HG03280 (cell line): Measurements from ENCODE around the gene ZNF682.
"Not testable (repeated sequence)": the region's sequence is repeated elsewhere in the genome, so short reads cannot be mapped to it uniquely, and the experiment has no call there.

Source experiments
- ATAC-seq: cut with Tn5 transposase; IDR thresholded peaks from one replicate; pipeline ENCODE4 v1.9.1; 2021; ENCODE audit warnings: mild to moderate bottlenecking, moderate library complexity; ENCODE audit not compliant: unreplicated experiment

Gene ZNF682

DNA sequence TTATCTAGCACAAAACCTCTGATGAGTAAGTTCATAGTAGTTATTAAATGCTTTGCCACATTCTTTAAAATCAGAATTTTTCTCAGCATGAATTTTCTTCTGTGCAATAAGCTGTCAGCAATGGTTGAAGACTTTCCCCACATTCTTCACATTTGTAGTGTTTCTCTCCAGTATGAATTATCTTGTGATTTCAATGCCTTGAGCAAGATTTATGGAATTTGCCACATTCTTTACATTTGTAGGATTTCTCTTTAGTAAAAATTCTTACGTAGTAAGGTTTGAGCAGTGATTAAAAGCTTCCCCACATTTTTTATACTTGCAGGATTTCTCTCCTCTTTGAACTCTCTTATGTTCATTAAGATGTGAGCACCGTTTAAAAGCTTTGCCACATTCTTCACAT, 33.6 kb downstream of the ZNF682 start:
- ATAC-seq = no peak

GRCh38 chr19:19997656-19998268, 41.5 kb downstream of the ZNF682 start:
- ATAC-seq = no peak

GRCh38 chr19:19966862-19967261, 72.4 kb downstream of the ZNF682 start:
- no peak for ATAC-seq

GRCh38 chr19:19966126-19966525, 73.2 kb downstream of the ZNF682 start:
- not testable (repeated sequence) for ATAC-seq

DNA sequence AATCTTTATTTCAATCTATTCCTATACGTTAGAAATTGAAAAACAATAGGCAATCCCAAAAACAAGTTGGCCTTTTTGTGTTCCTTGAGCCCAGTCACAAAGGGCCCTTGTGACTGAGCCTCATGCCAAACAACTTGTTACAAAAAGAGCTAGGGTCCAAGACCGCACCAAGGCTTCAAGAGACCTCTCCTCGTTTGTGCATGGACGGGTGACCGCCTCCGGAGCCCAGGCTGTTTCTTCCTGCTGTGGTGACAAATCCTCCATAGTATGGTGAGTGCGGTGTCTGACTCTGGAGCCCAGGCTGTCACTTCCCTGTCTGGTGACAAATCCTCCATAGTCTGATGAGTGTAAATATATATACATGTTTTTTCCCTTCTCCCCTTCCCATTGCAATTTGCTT, 74.9 kb downstream of the ZNF682 start:
- ATAC-seq = no peak

GRCh38 chr19:19959151-19959799, 80.0 kb downstream of the ZNF682 start:
- not testable (repeated sequence) for ATAC-seq

DNA sequence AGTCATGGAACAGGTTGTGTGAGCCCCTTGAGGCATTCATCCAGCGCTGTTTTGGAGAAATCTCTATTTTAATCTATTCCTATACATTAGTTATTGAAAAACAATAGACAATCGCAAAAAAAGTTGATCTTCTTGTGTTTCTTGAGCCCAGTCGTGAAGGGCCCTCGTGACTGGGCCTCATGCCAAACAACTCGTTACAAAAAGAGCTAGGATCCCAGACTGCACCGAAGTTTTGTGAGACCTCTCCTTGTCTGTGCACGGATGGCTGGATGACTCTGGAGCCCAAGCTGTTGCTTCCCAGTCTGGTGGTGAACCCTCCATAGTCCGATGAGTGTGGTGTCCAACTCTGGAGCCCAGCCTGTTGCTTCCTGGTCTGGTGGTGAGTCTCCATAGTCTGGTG, 81.5 kb downstream of the ZNF682 start:
- not testable (repeated sequence) for ATAC-seq

DNA sequence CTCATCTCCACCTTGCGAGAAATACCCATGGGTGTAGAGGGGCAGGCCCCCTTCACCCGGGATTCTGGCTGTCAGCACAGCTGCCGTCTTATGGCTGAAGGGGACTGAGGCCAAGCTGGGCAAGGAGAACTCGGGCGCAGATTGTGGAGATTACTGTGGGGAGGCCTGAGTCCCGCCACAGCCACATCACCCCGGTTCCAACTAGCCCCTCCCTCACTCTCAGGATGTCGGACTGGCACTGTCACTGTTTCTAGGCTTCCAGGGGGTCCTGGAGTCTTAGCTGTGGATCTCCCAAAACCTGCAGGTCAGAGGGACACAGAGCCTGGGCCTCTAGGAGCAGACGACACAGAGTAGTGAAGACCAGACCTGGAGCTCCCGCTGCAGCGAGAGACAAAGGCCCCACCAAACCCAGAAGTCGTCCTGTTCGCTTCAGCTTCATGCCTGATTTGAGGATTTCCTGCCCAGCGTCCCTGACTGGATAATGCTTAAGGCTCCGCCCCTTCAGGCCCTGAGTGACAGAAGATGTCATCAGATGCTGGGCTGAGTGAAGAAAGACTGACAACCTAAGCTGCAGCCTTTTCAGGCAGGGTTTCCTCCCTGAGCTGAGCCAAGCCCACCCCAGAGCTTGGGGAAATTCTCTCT, 82.8 kb downstream of the ZNF682 start:
- no peak for ATAC-seq

- ATAC-seq = no peak
These were observed 84.1 kb downstream of the ZNF682 start for GRCh38 chr19:19955208-19955607.
